Muscle of leg (tissue), 11 donors: ENCODE data around the gene GPR89A. TPM values are rescaled to one million over a fixed set of nuclear protein-coding genes. Genes with fewer than 3 reads are reported as not detected.
"Not testable (repeated sequence)": the region's sequence is repeated elsewhere in the genome, so short reads cannot be mapped to it uniquely, and the experiment has no call there.

Source experiments
- DNase-seq: peaks from one replicate; pipeline ENCODE4 v3.0.0; 2013
- H3K27ac ChIP-seq: one replicate; pipeline ENCODE4 v1.5.1; 2013; ENCODE audit warnings: mild to moderate bottlenecking, low read length, control low read depth
- H3K27me3 ChIP-seq: one replicate; pipeline ENCODE4 v1.6.1; 2013; ENCODE audit warnings: low read length; ENCODE audit not compliant: control insufficient read depth, insufficient read depth
- H3K36me3 ChIP-seq: one replicate; pipeline ENCODE4 v1.6.1; 2013; ENCODE audit warnings: low read length; ENCODE audit not compliant: control insufficient read depth, insufficient read depth
- H3K4me1 ChIP-seq: one replicate; pipeline ENCODE4 v1.6.1; 2013; ENCODE audit warnings: low read length; ENCODE audit not compliant: control insufficient read depth, insufficient read depth
- H3K4me3 ChIP-seq: one replicate; pipeline ENCODE4 v1.5.1; 2013; ENCODE audit warnings: low read length, control low read depth
- H3K9me3 ChIP-seq: replicated peaks from 2 replicates; pipeline ENCODE4 v1.6.1; 2013; ENCODE audit warnings: low read depth, low read length; ENCODE audit not compliant: control insufficient read depth
- WGBS: methylation state at CpG from one replicate; pipeline ENCODE4 v1.1.5; 2013; ENCODE audit warnings: missing lambda C conversion rate; ENCODE audit not compliant: insufficient coverage; 5-methylcytosine and 5-hydroxymethylcytosine counted together
- polyA plus RNA-seq, 8 donors: library from polyadenylated mRNA; unstranded; fragments of 120-200 nt; gene quantifications; one replicate each; pipeline versions ENCODE4 v1.2.1 to v1.2.3, GENCODE V29; 2013; ENCODE audit warnings: inconsistent platforms in 1 of 8, low replicate concordance in 1 of 8; ENCODE audit not compliant: insufficient read length in 8 of 8, insufficient read depth in 1 of 8
- total RNA-seq: library from RNA; stranded (reverse); fragments of 120-200 nt; gene quantifications from one replicate; pipeline ENCODE4 v1.2.4, GENCODE V29; 2013

GPR89A gene
- total and polyA plus RNA-seq, 9 donors: 8.5 to 16.9 (median 13.7) TPM

- not testable (repeated sequence) for H3K4me3 ChIP-seq, H3K4me1 ChIP-seq, DNase-seq, H3K9me3 ChIP-seq, H3K27ac ChIP-seq, H3K36me3 ChIP-seq, H3K27me3 ChIP-seq
- no CpG with 5 or more reads among the region's 3 CpGs for WGBS
Observed at GRCh38 chr1:145670995-145671745, 63.4 kb downstream of the GPR89A start.

- not testable (repeated sequence) for H3K27ac ChIP-seq, H3K4me1 ChIP-seq, H3K4me3 ChIP-seq, H3K27me3 ChIP-seq, H3K36me3 ChIP-seq, DNase-seq, H3K9me3 ChIP-seq
- no CpG with 5 or more reads among the region's 1 CpG for WGBS
Observed at GRCh38 chr1:145673217-145673616, 65.4 kb downstream of the GPR89A start.

- not testable (repeated sequence) for H3K9me3 ChIP-seq, H3K4me1 ChIP-seq, H3K36me3 ChIP-seq, H3K27me3 ChIP-seq, DNase-seq, H3K4me3 ChIP-seq, H3K27ac ChIP-seq
- WGBS: no CpG with 5 or more reads among the region's 3 CpGs
Observed at GRCh38 chr1:145684858-145685257, 77.1 kb downstream of the GPR89A start.

- not testable (repeated sequence) for H3K27me3 ChIP-seq, H3K4me3 ChIP-seq, H3K9me3 ChIP-seq, DNase-seq, H3K27ac ChIP-seq, H3K4me1 ChIP-seq, H3K36me3 ChIP-seq
- no CpG with 5 or more reads among the region's 1 CpG for WGBS
Observed at GRCh38 chr1:145686078-145686477, 78.3 kb downstream of the GPR89A start.

GRCh38 chr1:145688328-145688727, 80.5 kb downstream of the GPR89A start:
- Histone ChIP-seq H3K4me3 (no peak overlapping the region), H3K36me3 (no peaks in the 10 kb centered on the region), H3K27me3 (no peaks in the 10 kb centered on the region), H3K27ac (no peak overlapping the region), H3K4me1 (no peaks in the 10 kb centered on the region), H3K9me3 (no peaks in the 10 kb centered on the region)
- WGBS: 75% methylated on average over 1 of the region's 4 CpGs
- DNase-seq: no peak

GRCh38 chr1:145688924-145689323, 81.1 kb downstream of the GPR89A start:
- Histone ChIP-seq H3K4me3 (no peak overlapping the region), H3K27me3 (no peaks in the 10 kb centered on the region), H3K36me3 (no peaks in the 10 kb centered on the region), H3K27ac (no peak overlapping the region), H3K9me3 (no peaks in the 10 kb centered on the region), H3K4me1 (no peaks in the 10 kb centered on the region)
- no peak for DNase-seq
- 92% methylated on average over 6 of the region's 6 CpGs for WGBS

GRCh38 chr1:145689922-145690321, 82.1 kb downstream of the GPR89A start:
- H3K4me3 ChIP-seq: no peak overlapping the region
- H3K27me3 ChIP-seq: no peaks in the 10 kb centered on the region
- H3K27ac ChIP-seq: no peak overlapping the region
- no peaks in the 10 kb centered on the region for H3K4me1 ChIP-seq
- H3K9me3 ChIP-seq: no peaks in the 10 kb centered on the region
- WGBS: 94% methylated on average over 3 of the region's 6 CpGs
- H3K36me3 ChIP-seq: no peaks in the 10 kb centered on the region
- no peak for DNase-seq

GRCh38 chr1:145690587-145691558, 83.1 kb downstream of the GPR89A start:
- DNase-seq: peak; percentile 34
- Histone ChIP-seq H3K27me3 (no peaks in the 10 kb centered on the region), H3K36me3 (no peaks in the 10 kb centered on the region), H3K9me3 (no peaks in the 10 kb centered on the region), H3K4me1 (peaks cover 7% of the 10 kb centered on the region), H3K4me3 (no peak overlapping the region), H3K27ac (no peak overlapping the region)
- WGBS: 76% methylated on average over 3 of the region's 5 CpGs

GRCh38 chr1:145692785-145693443, 85.1 kb downstream of the GPR89A start:
- H3K4me3 ChIP-seq: no peak overlapping the region
- H3K27me3 ChIP-seq: no peaks in the 10 kb centered on the region
- H3K4me1 ChIP-seq: peaks cover 19% of the 10 kb centered on the region
- no peak for DNase-seq
- no peak overlapping the region for H3K27ac ChIP-seq
- H3K36me3 ChIP-seq: no peaks in the 10 kb centered on the region
- no peaks in the 10 kb centered on the region for H3K9me3 ChIP-seq
- WGBS: 90% methylated on average over 8 of the region's 11 CpGs
